Lung microvascular endothelial cell (primary cell): ENCODE data around the gene DST. TPM values are rescaled to one million over a fixed set of nuclear protein-coding genes. Genes with fewer than 3 reads are reported as not detected.
A peak's percentile ranks its signal among the peaks of the same experiment; 100 is the strongest.

Source experiments
- DNase-seq, 2 donors: peaks; one replicate each; pipeline versions ENCODE4 v3.0.0 to v3.0.0-alpha.2; 2010; ENCODE audit warnings: low read depth in 2 of 2
- total RNA-seq: library from RNA; depleted of rRNA; stranded (reverse); fragments of >200 nt; gene quantifications from 2 replicates; pipeline ENCODE4 v1.2.1, GENCODE V29; 2014

Gene DST
- total RNA-seq, 1 donor from 2014 or later = 176 TPM

DNA sequence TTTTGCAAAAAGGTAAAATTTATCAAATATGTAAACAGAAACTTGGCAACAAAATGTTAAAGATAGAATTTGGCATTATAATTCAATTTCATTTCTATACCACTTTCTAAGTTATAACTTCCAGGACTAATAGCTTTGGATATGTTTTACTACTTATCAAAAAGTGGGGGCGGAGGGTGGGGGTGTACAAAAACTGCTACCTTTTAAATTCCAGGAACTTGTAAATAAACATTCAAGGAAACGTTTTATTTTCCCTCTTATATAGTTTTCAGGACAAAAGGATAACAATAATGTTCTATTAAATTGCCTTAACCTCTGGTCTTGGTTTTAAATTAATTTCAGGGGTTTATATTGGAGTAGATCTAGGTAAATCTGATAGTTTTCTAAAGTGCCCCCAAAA lies 103.8 kb downstream of the DST start:
- no peak for DNase-seq

DNA sequence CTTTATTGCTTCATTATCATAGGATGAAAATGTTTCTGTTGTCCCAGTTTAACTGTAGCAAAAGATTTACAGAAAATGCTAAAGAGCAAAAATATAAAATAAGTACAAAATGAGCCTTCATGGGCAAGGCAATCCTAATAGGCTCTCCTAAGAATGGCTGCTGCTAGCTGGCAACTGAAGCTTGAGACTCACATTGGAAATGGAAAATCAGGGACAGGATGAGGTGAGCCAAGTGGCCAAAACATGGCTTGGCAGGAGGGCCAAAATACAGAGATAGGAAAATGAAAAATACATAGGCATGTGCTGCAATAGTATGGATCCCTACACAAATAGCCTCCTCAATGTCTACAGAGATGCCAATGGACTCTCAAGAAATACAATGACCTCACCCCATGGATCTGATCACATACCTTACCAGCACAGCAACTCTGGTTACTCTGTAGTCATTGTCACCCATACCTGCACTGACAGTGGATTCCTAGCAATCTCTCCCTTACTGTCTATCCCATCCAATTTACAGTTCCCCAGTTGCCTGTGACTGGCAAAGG lies 105.4 kb downstream of the DST start:
- peak in 1 of 2 donors; percentile 47 for DNase-seq

DNA sequence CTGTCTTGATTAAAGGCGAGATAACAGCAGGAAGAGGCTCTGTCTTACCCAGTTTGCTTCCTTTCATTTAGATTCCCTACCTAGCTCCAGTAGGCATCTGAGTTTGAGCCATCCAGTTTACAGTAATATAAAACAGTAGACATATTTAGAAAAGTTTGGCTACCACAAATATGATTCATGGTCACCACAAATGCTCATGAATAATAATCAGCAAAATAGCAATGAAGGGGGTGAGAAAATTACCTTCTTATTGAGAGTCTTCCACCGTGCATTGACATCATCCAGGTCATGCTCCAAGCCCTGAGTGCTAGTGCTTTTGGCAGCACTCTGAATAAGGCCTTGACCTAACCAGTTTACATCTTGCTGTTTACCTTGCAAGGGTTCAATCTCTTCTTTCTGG lies 106.2 kb downstream of the DST start:
- DNase-seq = no peak

DNA sequence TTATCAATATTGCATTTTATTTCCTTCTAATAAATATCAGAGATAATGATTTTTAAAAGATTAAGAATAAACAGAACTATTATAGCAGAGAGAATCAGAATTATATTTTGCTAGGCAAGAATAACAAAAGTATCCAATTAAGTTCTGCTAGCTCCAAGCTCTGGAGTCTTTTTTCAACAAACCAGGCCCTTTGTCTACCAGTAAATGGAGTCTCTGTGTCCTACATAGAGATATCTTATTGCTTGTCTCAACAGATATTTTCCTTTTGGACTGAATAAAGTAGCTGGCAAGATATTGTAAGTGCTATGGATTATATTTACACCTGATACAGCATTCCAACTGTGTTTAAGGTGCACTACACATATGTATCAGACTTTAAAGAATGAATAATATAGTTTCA lies 107.1 kb downstream of the DST start:
- no peak for DNase-seq

DNA sequence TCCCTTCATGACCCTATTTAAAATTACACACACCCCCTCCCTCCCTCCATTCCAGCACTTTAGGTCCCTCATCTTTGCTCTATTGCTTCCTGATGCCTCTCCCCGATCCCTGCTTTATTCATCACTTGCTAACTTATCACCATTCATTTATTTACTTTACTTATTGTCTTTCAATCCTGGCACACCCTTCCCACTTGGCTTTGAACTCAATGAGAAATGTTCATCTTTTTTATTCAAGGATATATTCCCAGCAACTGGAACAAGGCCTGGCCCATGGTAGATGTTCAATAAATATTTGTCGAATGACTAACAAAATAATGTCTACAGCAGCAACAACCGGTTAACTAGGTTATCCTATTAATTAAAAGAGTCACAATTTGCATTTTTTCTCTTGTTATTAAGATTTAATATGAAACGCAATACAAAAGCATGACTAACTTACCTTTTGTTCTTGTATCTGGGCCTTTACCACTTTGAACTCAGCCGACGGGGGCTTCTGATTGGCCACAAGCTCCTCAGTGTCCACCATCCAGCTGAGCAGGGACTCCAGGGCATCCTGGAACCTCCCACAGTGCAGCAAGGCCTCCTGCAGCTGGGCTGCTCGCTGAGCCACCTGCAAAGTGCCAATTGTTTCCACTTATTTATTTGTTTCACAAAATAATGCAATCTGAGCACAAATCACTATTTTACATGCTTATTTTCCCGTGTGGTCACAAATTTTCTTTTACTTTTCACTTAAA lies 107.8 kb downstream of the DST start:
- DNase-seq = no peak

DNA sequence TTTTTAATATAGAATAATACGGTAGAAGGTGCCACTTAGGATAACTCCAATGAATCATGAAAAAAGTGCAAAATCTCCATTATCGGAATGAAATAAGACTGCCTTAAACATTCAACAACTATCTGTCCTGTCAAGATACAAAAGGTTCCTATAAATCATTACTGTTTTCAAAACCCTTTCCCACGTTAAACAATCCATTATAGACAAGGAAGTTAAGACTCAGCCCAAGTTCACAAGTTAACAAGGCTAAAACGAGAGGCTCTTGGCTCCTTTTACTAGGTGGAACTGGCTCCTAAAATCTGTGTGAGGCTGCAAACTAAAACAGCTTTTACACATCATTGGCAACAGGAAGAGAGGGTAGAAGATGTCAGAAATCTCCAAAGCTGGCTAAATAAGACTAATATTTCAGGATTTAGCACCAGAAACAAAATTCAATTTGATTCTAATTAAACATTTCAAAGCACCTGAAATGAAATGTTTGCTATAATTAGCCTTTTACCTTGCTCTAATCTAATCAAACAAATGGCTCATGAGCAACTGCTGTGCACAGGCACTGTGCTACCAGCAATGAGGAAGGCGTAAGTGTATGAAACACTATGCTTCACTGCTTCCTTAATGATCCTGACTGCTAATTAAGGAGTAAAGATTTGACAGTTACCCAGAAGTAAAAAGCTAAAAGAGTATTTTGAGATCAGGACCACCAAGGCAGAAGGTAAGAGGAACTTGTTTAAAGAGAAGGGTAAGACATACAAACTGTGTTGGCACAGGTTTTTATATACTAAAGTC lies 109.7 kb downstream of the DST start:
- DNase-seq = no peak

DNA sequence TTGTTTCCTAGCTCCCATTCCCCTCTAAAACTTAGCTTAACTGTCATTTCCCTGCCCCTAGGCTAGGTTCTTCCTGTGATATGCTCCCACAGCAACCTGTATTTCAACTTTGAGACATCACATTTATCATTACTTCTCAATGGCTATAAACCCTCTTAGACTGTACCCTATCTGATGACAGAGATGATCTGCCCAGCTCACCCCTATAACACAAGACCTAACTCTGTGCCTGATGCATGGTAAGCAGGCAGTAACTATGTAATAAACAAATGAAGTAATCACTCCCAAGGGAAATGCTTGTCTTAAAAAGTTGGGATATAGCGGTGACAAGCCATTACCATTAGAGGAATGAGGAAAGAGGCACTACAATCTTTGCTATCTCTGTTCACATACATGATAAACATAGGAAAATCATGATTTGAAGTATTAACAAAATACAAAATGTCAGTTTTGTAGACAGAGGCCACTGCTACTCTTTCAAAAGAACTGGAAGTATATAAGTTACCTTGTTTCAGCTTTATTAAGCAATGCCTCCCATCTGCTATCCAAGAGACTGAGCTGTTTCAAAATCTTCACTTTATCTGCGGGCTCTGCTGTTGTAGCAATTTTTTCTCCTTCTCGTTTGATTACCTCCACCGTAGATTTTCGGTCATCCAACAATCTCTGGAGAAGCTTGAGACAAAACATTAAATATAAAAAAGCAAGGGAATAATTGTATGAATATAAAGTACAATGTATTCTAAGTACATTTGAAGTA lies 110.7 kb downstream of the DST start:
- no peak for DNase-seq

DNA sequence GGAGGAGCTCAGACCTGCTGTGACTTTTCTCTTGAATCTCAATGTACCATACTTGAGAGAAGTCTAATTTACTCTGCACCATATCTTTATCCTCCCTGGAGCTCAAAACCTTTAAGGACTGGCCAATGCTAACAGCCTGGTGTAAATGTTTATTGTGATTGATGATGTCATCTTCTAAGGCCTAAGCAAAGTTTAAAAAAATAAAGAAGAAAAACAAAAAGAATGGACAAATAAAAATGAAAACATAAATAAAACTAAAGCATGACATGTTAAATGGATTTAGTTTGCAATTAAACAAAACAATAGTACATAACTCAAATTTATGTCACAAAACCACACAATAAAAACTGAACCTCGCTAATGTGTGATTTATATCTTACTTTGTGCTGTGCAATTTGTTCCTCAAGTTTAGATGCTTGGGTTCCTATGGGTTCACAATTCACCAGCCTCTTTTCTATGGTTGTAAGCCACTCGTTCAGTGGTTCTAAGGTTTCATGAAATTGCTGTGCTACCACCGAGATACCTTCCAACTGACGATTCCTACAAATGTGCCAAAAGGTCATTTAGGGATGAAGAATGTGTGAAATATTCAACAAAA lies 113.0 kb downstream of the DST start:
- DNase-seq = no peak

DNA sequence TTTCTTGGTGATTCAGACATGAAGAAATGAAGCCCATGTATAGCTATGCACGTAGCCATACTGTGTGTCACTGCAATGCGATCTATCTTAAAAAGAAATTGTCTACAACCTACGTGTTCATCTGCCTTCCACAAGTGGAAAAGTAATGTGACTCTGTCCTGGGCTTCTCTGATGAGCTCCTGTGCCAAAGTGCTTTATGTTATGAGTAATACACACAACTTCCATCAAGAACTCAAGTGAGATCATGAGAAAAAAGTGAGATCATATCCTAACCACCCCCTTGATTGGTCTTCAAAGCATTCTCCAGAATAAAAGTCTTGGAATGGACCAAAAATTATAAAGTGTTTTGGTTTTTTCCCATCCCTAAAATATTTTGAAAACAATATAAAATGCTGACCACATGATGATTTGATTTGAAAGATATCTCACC lies 114.3 kb downstream of the DST start:
- peak in 1 of 2 donors; percentile 86 for DNase-seq

DNA sequence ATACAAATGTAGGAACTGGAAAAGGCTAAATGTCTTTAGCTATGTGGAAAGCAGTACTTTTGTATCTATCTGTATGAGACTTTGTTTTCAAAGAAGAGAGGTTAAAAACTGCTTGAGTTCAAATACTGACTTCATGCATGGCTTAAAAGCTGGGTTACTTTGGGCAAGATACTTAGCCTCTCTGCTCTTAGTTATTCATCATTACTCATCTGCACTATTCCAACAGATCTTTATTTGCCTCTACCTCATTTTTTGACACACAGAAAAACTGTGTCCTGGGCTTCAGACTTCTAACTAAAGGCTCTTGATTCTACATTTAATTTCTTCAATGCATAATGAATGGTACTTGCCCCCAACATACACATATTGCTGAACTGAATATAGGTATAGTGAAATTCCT lies 114.8 kb downstream of the DST start:
- DNase-seq = no peak

DNA sequence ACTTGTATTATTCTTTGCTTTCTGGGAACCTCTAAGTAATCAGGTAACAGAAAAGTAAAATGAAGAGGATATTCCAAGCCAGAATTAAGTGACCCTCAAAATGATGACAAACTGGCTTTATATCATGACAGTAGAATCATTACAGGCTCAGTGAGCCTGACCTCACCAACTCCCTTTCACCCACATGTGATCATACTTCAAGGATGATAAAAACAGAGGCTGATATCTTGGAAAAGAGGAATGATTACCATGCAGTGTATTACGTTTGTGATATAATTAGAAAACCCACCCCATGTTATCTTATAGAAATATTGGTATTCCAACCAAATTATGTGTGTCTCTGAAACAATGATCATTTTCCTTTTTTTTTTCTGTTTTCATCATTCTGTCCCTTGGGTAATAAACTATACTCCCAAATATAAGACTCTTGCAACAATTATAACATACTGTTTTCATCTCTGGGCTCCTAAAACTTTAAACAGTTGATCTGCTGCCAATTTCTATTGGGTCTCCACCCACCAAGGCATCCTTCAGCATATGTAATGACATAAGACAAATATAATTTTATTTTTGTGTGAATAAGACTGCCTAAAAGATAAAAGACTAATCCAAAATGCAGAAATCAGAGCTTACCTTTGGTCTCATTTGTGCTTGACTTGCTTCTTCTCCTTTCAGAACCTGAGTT lies 115.7 kb downstream of the DST start:
- DNase-seq = no peak

DNA sequence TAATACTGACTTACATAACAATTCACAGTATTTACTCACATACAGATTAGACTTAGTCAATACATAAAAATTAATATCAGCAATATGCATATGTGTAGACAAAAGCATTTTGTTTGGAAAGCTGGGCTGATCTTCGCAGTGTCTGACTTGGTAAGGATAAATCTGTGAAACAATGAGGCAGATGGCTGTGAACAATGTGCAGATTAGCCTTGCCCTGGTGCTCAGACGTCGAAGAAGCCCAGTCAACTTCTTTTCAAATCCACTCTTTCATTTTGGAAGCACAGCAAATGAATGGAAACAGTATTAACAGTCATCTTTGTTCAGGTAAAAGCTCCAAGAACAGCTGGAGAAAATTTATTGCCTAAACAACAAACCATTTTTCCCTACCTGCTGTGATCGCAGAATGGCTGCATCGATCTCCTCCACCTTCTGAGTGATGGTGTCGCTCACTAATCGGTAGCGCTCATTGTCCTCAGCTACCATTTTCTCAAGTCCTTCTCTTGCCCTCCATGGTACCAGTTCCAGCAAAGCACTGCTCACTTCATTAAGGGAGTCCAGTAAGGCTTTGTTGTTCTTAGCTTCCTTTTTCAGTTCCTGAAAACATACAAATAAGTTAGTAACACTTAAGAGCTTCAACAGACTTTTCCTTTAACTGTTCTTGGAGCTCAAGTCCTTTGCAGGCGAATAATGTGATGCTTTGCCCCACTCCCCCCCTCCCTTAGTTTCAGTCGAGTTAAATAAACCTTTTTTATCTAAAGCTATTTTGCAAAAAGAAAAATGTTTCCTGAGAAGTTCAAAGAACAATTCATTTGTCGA lies 116.5 kb downstream of the DST start:
- DNase-seq = peak; percentile 12 to 14

DNA sequence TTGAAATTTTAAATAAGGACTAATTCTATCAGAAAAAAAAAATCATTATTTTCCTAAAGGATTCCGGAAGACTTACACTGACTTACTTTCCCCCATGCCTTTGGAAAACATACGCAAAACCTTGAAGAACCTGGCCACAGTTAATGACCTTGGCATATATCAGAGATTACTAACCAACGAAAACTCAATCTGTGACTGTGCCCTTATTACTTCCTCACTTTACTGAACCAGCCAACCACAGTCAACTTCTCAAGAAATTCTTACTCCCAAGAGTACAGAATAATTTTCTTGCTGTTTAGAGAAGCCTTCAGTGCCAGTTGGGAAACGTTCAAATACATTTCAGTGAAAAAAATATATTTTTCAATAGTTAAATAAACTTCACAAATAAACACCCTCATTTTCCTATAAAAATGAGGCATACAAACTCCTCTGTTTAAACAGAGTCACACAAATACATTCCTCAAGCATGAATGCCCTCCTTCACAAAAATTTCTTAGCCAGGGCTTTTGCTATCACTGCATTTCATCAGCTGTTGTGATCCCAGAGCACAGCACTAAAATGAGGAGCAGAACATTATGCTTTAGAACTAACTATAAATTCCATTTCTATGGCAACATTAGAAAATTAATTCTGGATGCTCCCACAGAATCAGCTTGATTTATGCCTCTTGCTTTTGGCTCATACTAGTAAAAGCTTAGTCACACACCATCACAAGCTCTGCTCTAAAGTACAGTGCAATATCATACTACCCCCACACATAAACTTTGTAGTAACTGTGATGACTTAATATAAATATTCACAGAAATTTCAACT lies 117.6 kb downstream of the DST start:
- DNase-seq = peak; percentile 17 to 51

DNA sequence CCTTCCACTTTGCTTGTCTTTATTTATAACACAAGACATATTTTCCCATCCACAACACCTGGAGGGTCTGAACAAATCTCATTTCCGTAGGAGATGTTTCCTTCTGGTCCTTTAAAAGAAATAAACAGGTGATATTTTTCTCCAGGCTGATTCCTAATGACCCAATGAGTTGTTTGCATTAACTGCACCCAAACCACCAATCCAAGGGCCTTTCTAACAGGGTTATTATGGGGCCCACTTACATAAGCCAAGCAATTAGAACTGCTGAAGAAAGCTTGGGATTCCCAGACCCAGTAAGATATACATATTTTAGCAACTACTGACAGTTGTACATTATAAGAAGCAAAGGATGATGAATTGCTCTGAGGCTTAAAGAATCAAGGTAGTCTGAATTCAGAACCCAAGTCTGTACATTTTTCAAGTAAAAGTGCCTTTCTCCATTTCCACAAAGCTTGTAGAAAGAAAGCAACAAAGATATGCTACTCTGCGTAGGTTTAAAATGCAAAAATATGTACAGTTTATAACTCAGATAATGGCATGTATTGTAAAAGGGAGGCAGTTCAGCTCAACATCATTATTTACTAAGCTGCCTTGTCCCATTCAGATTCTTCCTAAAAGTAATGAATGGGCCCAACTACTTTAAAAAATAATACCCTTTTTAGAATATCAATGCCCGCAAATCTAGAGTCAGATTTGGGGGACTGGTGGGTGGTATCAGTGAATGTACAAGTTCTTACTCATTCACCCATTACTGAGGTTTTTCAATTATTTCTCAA lies 120.0 kb downstream of the DST start:
- DNase-seq = no peak

DNA sequence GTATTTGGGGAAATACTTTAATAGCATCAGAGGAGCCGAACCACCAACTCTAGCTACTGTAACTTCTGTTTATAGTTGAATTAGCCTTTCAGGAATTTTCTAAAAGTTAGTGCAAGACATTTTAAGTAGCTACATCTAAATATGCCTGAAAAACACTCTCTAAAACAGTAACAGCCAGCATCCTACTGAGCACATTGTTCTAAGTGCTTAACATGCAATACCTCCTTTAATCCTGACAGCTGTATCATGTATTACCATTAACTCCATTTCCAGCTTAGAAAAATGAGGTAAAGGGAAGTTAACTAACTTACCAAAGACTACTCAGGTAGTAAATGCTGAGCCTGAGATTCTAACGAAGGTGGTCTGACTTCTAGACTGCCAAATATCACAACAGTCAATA lies 120.7 kb downstream of the DST start:
- no peak for DNase-seq

DNA sequence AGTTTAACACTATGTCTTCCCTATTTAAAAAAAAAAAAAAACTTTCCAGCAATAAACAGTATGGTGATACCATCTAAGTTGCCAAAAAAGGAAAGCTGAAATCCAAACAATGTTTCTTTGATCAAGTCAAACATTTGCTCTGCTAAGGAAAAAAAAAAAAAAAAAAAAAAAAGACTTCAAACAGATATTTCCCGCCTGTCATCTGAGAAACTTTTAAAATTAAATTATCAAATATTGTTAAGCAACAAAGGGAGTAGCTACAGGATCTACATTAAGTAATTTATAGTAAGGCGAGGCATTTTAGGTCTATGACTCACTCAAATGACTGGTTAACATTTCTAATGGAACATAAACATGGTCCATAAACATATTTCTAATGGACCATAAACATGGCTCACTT lies 121.2 kb downstream of the DST start:
- no peak for DNase-seq

DNA sequence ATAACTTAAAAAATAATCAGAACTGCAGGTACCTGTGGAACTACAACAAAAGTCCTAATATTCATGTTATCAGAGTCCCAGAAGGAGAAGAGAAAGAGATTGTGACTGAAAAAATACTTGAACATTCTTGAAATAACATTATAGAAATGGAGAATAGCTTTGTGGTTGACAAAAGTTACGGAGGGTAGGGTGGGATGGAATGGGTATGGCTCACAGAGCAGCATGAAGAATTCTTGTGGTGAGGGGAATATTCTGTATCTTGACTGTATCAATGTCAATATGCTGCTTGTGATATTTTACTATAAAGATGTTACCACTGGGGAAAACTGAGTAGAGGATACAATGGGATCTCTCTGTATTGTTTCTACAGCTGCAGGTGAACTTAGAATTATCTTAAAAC lies 122.5 kb downstream of the DST start:
- DNase-seq = no peak

DNA sequence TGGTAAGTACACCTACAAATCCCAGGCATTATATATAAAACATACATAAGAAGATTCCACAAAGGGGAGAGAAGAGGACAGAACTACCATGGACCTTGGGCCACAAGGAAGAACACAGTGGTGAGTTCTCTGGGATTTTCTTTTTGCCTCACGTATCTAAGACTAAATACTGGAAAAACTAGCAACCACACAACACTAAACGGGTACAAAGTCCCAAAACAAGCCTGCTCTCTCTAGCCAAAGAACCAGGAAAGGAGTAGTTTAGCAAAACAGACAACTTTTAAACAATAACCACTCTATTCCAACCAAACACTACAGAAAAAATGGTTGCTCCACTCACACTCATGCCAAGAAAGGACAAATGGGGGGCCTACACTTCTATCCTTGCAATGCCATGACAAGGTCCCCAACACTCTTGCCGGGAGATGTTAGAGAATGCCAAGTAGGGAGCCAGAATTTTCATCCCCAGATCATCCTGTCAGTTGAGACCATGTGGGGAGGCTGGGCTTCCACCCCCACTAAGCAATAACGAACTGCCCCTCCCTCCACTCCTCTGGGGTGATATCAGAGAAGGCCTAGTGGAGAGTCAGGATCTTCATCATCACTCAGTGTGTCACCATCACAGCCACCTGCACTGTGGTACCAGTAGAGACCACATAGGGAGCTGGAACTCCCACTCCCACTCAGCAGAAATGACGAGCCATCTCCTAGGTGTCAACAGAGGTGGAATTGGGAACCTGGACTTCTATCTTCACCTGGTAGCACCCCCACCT lies 123.5 kb downstream of the DST start:
- no peak for DNase-seq
